ENCODE data around the gene SSBP2.

DNA sequence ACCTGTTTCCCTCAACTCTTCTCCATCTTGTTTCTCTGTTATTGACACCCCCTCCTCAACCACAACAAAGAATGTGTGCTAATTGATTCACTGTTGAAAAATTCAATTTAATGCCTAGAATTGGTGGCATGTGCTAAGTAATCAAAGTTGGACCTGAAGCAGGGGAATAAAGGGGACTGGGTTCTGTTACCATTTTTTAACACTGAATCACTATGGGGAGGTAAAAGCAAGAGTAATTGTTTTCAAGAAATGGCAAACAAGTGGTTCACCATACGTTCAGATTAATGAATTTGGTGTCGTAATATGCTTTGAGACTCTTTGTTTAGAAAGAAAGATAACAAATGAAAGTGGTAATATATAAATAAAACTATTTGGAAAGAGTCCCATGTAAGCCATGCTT lies 17.0 kb upstream of the SSBP2 start:
- TF ChIP-seq, protein P1, sequence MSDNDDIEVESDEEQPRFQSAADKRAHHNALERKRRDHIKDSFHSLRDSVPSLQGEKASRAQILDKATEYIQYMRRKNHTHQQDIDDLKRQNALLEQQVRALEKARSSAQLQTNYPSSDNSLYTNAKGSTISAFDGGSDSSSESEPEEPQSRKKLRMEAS (IDR thresholded peaks at IDR 0.05; ENCODE audit: low read depth, low read length): no peak
- TF ChIP-seq, protein P2, sequence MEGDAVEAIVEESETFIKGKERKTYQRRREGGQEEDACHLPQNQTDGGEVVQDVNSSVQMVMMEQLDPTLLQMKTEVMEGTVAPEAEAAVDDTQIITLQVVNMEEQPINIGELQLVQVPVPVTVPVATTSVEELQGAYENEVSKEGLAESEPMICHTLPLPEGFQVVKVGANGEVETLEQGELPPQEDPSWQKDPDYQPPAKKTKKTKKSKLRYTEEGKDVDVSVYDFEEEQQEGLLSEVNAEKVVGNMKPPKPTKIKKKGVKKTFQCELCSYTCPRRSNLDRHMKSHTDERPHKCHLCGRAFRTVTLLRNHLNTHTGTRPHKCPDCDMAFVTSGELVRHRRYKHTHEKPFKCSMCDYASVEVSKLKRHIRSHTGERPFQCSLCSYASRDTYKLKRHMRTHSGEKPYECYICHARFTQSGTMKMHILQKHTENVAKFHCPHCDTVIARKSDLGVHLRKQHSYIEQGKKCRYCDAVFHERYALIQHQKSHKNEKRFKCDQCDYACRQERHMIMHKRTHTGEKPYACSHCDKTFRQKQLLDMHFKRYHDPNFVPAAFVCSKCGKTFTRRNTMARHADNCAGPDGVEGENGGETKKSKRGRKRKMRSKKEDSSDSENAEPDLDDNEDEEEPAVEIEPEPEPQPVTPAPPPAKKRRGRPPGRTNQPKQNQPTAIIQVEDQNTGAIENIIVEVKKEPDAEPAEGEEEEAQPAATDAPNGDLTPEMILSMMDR (IDR thresholded peaks at IDR 0.05; ENCODE audit: low read depth, low read length): no peak
- no peak for TF ChIP-seq MYC (IDR thresholded peaks at IDR 0.05; ENCODE audit: low read depth, low read length)
